PFSK-1 (cell line): ENCODE measurements around the gene ARFGAP1.

Experiments used
- FOXP2 ChIP-seq: optimal IDR thresholded peaks from 2 replicates; pipeline ENCODE3; 2011; ENCODE audit warnings: borderline replicate concordance, control low read depth, inconsistent platforms; ENCODE audit not compliant: insufficient read depth; ENCODE audit errors: extremely low read length, extremely low read depth
- POLR2AphosphoS5 ChIP-seq: IDR thresholded peaks from 2 replicates; pipeline ENCODE4 v1.6.1; 2012; ENCODE audit warnings: low read depth, mild to moderate bottlenecking, control low read depth, low read length, moderate library complexity
- SIN3A ChIP-seq: IDR thresholded peaks from 2 replicates; pipeline ENCODE4 v1.6.1; 2012; ENCODE audit warnings: mild to moderate bottlenecking, low read length, moderate library complexity, borderline replicate concordance; ENCODE audit not compliant: insufficient read depth
- TAF1 ChIP-seq: IDR thresholded peaks from 2 replicates; pipeline ENCODE4 v1.6.1; 2012; ENCODE audit warnings: low read length, control low read depth, borderline replicate concordance; ENCODE audit not compliant: insufficient read depth
- TF ChIP-seq, protein P1 (sequence below), 2 experiments: IDR thresholded peaks; 2 replicates each; pipeline versions ENCODE4 v1.6.1 to v1.8.0; 2011 to 2012; ENCODE audit warnings: low read depth in 2 of 2, low read length in 2 of 2, control low read depth in 1 of 2, inconsistent platforms in 1 of 2, mild to moderate bottlenecking in 1 of 2, moderate library complexity in 1 of 2; ENCODE audit not compliant: insufficient read depth in 1 of 2

The ARFGAP1 gene

DNA sequence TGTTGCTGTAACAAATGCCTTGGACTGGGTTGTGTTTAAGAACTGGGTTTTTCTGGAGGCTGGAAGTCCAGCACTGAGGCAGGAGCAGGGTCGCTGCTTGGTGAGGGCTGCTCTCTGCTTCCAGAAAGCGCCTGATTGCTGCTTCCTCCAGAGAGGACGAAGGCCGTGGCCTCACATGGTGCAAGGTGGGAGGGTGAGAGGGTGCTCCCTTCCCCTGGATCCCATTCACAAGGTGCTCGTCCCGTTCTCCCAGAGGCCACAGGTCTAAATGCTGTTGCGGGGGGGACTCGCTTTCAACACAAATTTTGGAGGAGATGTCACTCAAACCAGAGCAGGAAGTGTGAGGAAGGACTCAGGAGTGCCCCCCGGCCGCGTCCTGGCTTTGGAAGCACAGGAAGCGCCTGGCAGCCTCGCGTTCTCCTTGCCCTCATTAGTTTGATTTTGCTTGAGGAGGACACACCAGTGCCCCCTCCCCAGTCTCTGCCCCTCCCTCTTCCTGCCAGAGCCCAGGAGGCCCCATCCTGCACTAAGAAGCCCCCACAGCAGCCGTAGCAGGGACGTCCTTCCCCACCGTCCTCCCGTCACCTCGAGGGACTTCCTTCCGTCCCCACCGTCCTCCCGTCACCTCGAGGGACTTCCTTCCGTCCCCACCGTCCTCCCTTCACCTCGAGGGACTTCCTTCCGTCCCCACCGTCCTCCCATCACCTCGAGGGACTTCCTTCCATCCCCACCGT, 10.7 kb upstream of the ARFGAP1 start:
- TF ChIP-seq, protein P1, sequence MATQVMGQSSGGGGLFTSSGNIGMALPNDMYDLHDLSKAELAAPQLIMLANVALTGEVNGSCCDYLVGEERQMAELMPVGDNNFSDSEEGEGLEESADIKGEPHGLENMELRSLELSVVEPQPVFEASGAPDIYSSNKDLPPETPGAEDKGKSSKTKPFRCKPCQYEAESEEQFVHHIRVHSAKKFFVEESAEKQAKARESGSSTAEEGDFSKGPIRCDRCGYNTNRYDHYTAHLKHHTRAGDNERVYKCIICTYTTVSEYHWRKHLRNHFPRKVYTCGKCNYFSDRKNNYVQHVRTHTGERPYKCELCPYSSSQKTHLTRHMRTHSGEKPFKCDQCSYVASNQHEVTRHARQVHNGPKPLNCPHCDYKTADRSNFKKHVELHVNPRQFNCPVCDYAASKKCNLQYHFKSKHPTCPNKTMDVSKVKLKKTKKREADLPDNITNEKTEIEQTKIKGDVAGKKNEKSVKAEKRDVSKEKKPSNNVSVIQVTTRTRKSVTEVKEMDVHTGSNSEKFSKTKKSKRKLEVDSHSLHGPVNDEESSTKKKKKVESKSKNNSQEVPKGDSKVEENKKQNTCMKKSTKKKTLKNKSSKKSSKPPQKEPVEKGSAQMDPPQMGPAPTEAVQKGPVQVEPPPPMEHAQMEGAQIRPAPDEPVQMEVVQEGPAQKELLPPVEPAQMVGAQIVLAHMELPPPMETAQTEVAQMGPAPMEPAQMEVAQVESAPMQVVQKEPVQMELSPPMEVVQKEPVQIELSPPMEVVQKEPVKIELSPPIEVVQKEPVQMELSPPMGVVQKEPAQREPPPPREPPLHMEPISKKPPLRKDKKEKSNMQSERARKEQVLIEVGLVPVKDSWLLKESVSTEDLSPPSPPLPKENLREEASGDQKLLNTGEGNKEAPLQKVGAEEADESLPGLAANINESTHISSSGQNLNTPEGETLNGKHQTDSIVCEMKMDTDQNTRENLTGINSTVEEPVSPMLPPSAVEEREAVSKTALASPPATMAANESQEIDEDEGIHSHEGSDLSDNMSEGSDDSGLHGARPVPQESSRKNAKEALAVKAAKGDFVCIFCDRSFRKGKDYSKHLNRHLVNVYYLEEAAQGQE (IDR thresholded peaks at IDR 0.05; ENCODE audit: insufficient read depth in 1 of 2, low read depth in 2 of 2, low read length in 2 of 2) = no peak
- TF ChIP-seq POLR2AphosphoS5 (no peak), FOXP2 (no peak), SIN3A (no peak), TAF1 (no peak)

DNA sequence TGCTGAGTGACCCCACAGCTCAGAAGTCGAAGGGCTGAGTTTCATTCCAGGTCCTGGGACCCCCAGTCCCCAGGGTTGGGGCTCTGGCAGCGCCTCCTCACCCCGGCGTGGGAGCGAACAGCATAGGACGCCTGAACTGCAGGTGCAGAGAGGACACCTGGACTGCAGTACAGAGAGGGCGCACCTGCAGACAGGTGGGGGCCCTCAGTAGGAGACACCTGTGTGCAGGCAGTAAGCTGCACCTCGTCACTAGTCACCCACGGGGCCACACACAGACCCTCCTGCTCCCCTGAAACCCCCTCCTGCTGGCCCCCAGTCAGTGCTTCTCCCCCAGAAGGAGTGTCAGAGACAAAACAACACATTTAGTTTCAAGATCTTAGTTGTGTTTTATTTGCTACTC, 9.8 kb upstream of the ARFGAP1 start:
- TF ChIP-seq TAF1 (no peak), FOXP2 (no peak), SIN3A (no peak), POLR2AphosphoS5 (no peak)
- TF ChIP-seq, protein P1 (IDR thresholded peaks at IDR 0.05; ENCODE audit: insufficient read depth in 1 of 2, low read depth in 2 of 2, low read length in 2 of 2) = no peak

DNA sequence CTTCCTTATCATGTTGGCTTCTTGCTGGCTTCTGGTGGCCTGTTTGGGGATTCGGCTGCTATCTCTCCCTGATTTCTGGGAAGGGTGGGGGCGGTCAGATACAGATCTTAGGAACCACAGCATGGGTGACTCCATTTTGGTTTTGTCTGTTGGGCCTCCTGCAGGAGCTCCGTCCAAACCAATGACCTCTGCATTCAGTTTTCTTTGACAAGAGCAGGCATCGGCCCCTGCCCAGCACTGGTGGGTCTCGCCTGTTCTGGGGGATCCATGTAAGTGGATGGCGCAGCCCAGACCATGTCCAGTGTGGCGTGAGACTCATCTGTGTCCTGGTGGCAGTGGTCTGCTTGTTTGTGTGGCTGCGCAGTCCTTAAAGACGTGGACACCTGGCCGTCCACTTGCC, 8.6 kb upstream of the ARFGAP1 start:
- no peak for TF ChIP-seq POLR2AphosphoS5
- no peak for TF ChIP-seq SIN3A
- TF ChIP-seq TAF1 = no peak
- TF ChIP-seq FOXP2 = no peak
- TF ChIP-seq, protein P1 (IDR thresholded peaks at IDR 0.05; ENCODE audit: insufficient read depth in 1 of 2, low read depth in 2 of 2, low read length in 2 of 2) = no peak

DNA sequence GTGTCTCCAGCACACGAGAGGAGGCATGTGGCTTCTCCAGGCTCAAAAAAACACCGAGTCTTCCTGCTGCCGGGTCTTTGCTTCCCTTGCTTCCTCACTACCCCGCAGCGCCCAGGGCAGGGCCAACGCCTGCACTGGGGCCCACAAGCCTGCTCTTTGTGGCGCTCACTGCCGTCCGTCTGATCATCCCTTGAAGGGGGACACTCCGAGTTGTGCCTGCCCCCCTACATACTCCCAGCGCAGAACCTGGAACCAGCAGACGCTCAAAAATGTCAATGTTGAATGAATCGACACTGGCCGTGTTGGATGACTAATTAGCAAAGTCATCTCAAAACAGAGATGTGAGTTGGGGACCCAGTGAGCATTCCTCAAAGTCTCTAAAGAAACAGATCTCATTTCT, 8.1 kb upstream of the ARFGAP1 start:
- TF ChIP-seq, protein P1 (IDR thresholded peaks at IDR 0.05; ENCODE audit: insufficient read depth in 1 of 2, low read depth in 2 of 2, low read length in 2 of 2) = no peak
- TF ChIP-seq SIN3A = no peak
- TF ChIP-seq TAF1 = no peak
- no peak for TF ChIP-seq FOXP2
- TF ChIP-seq POLR2AphosphoS5 = no peak
